ENCODE data around the gene ACOT6.

GRCh38 chr14:73610687-73611086 lies 1.6 kb upstream of the ACOT6 start:
- no peak for TF ChIP-seq CTCF (IDR thresholded peaks at IDR 0.05)
- TF ChIP-seq POLR2A (IDR thresholded peaks at IDR 0.05): no peak

All from suprapubic skin (tissue), 3 donors.